ENCODE results near the gene OSBPL5. TPM values are rescaled to one million over a fixed set of nuclear protein-coding genes. Genes with fewer than 3 reads are reported as not detected.

Gene OSBPL5
- total and polyA plus RNA-seq, 9 of the 15 experiments (the other 6 are each of a cell fraction or from before 2014, with no cell fraction given) = 0.06 to 14.8 (median 3.2) TPM

GRCh38 chr11:3111466-3111865 lies 53.6 kb downstream of the OSBPL5 start:
- Histone ChIP-seq H3K9ac (ENCODE audit: insufficient read depth in 1 of 2, low read depth in 2 of 2, low read length in 2 of 2) (no peak overlapping the region), H3K9me3 (replicated peaks; ENCODE audit: control insufficient read depth, insufficient read depth, low read depth, low read length) (no peaks in the 10 kb centered on the region), H3K4me1 (replicated peaks in 1 of 2; ENCODE audit: control insufficient read depth in 2 of 2, insufficient read depth in 2 of 2, low read length in 2 of 2) (peaks cover 2 to 10% of the 10 kb centered on the region in 2 experiments; a peak in 3 of 5 replicates), H2AFZ (ENCODE audit: low read depth, low read length) (no peak overlapping the region), H3K27me3 (ENCODE audit: control insufficient read depth in 2 of 2, insufficient read depth in 2 of 2, low read length in 2 of 2) (no peaks in the 10 kb centered on the region), H4K20me1 (replicated peaks; ENCODE audit: control insufficient read depth, insufficient read depth, low read length) (no peaks in the 10 kb centered on the region), H3K4me3 (no peak overlapping the region), H3K36me3 (ENCODE audit: control insufficient read depth, insufficient read depth, low read length) (no peaks in the 10 kb centered on the region), H3K9me1 (ENCODE audit: control insufficient read depth, insufficient read depth, low read length) (no peaks in the 10 kb centered on the region), H3K79me2 (ENCODE audit: control insufficient read depth, insufficient read depth, low read length) (no peaks in the 10 kb centered on the region), H3K4me2 (ENCODE audit: insufficient read depth, low read length) (no peak overlapping the region), H3K27ac (ENCODE audit: extremely low read depth, low read depth, low read length) (no peak overlapping the region)
- POLR2A ChIA-PET = interaction anchor here (1.4 kb wide), 1 partner anchor 8 kb away, joined by 5 read pairs; no protein-coding TSS in a partner anchor
- no peak for DNase-seq (ENCODE audit: extremely low read depth in 1 of 4, low spot score in 3 of 4)
- no TSS peak for BruUV-seq (replicated peaks)
- no peak for ATAC-seq
- in situ Hi-C loops (cut with MboI) (loop anchor here (5.0 kb wide), 1 partner anchor 101 kb away; no protein-coding TSS in a partner anchor), intact Hi-C loops (cut with micrococcal nuclease) (loop anchor here (10.0 kb wide), 1 partner anchor 53 kb away; the partner anchor contains the start of gene OSBPL5)
- 78% methylated on average over 6 of the region's 6 CpGs for WGBS (ENCODE audit: insufficient coverage, low coverage, missing lambda C conversion rate)
- FAIRE-seq = no peak
- TF ChIP-seq, protein P1, sequence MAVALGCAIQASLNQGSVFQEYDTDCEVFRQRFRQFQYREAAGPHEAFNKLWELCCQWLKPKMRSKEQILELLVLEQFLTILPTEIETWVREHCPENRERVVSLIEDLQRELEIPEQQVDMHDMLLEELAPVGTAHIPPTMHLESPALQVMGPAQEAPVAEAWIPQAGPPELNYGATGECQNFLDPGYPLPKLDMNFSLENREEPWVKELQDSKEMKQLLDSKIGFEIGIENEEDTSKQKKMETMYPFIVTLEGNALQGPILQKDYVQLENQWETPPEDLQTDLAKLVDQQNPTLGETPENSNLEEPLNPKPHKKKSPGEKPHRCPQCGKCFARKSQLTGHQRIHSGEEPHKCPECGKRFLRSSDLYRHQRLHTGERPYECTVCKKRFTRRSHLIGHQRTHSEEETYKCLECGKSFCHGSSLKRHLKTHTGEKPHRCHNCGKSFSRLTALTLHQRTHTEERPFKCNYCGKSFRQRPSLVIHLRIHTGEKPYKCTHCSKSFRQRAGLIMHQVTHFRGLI (CRISPR knock-in tag; IDR thresholded peaks at IDR 0.05) = no peak
- no peak for TF ChIP-seq PHB2 (IDR thresholded peaks at IDR 0.05; ENCODE audit: low read depth)
- TF ChIP-seq CREB5 (CRISPR knock-in tag; IDR thresholded peaks at IDR 0.05) = no peak
- TF ChIP-seq RBFOX2 (IDR thresholded peaks at IDR 0.05; ENCODE audit: low read depth, low read length) = no peak
- no peak for TF ChIP-seq ADNP (tag; IDR thresholded peaks at IDR 0.05)
- TF ChIP-seq EGR1 (conservative IDR thresholded peaks at IDR 0.05) = no peak
- no peak for TF ChIP-seq SMAD3 (CRISPR knock-in tag; conservative IDR thresholded peaks at IDR 0.05)
- no peak for TF ChIP-seq SREBF2 (CRISPR knock-in tag; IDR thresholded peaks at IDR 0.05)
- no peak for TF ChIP-seq ZNF592 (IDR thresholded peaks at IDR 0.05)
- CTCF ChIA-PET (ENCODE audit: low intra/inter-chr PET ratio) = interaction anchor here (0.6 to 2.2 kb wide), 2 partner anchors 104 to 105 kb away, joined by 3 to 16 read pairs; no protein-coding TSS in a partner anchor
